GM12872 (cell line): ENCODE results near the gene RTN4.

Source experiments
- CTCF ChIP-seq: IDR thresholded peaks from 3 replicates; pipeline ENCODE4 v1.5.1; 2011; ENCODE audit warnings: low read depth, mild to moderate bottlenecking, low read length, moderate library complexity; ENCODE audit not compliant: insufficient read depth

Gene RTN4

GRCh38 chr2:55051026-55051866, 995 bp upstream of the RTN4 start:
- TF ChIP-seq CTCF, result no peak

GRCh38 chr2:55049821-55050099, 491 bp downstream of the RTN4 start:
- TF ChIP-seq CTCF, result no peak

- peak; percentile 69 for TF ChIP-seq CTCF
Observed at GRCh38 chr2:55049043-55049820, 1.0 kb downstream of the RTN4 start.

- no peak for TF ChIP-seq CTCF
Observed at GRCh38 chr2:55048508-55049042, 1.7 kb downstream of the RTN4 start.

GRCh38 chr2:55047677-55048299, 2.5 kb downstream of the RTN4 start:
- no peak for TF ChIP-seq CTCF

GRCh38 chr2:55045780-55046179, 4.5 kb downstream of the RTN4 start:
- TF ChIP-seq CTCF, result no peak

GRCh38 chr2:55043841-55044240, 6.4 kb downstream of the RTN4 start:
- TF ChIP-seq CTCF, result no peak
